GM23338 (cell line): ENCODE data around the gene FHDC1.

Experiments
- CREB1 ChIP-seq: fragments of 250-450 bp; sonication (Bioruptor Pico); IDR thresholded peaks from 2 replicates; pipeline ENCODE4 v1.5.0; 2020; ENCODE audit warnings: low read depth, mild to moderate bottlenecking, moderate library complexity
- CTCF ChIP-seq, 2 experiments: fragments of 200-600 bp in 1 of 2; sonication (generic) in 1 of 2; conservative IDR thresholded peaks; 2 replicates each; pipeline versions ENCODE4 v1.5.1 to v1.6.1; 2016 to 2017; ENCODE audit warnings: antibody characterized with exemption in 2 of 2, low read depth in 2 of 2, mild to moderate bottlenecking in 2 of 2, moderate library complexity in 1 of 2
- ETS1 ChIP-seq: IDR thresholded peaks from 2 replicates; pipeline ENCODE4 v1.6.1; 2016; ENCODE audit warnings: antibody characterized with exemption
- EZH2 ChIP-seq: fragments of 200-600 bp; sonication (generic); IDR thresholded peaks from one replicate; pipeline ENCODE4 v1.8.0; 2017; ENCODE audit warnings: antibody characterized with exemption, mild to moderate bottlenecking, low read depth; ENCODE audit not compliant: unreplicated experiment
- EZH2phosphoT487 ChIP-seq: fragments of 200-600 bp; sonication (generic); IDR thresholded peaks from one replicate; pipeline ENCODE4 v1.8.1; 2018; ENCODE audit warnings: antibody characterized with exemption; ENCODE audit not compliant: unreplicated experiment
- JUNB ChIP-seq: IDR thresholded peaks from one replicate; pipeline ENCODE4 v1.6.1; 2016; ENCODE audit warnings: antibody characterized with exemption; ENCODE audit not compliant: unreplicated experiment
- NANOG ChIP-seq: IDR thresholded peaks from 2 replicates; pipeline ENCODE4 v1.6.1; 2016; ENCODE audit warnings: antibody characterized with exemption, borderline replicate concordance
- POLR2AphosphoS5 ChIP-seq: IDR thresholded peaks from 2 replicates; pipeline ENCODE4 v1.6.1; 2016; ENCODE audit warnings: antibody characterized with exemption, low read depth
- REST ChIP-seq: IDR thresholded peaks from one replicate; pipeline ENCODE4 v1.6.1; 2018; ENCODE audit warnings: antibody characterized with exemption; ENCODE audit not compliant: unreplicated experiment
- STAT1 ChIP-seq: IDR thresholded peaks from one replicate; pipeline ENCODE4 v1.6.1; 2016; ENCODE audit warnings: antibody characterized with exemption; ENCODE audit not compliant: unreplicated experiment
- ZNF331 ChIP-seq: fragments of 250-450 bp; sonication (Bioruptor Pico); IDR thresholded peaks from 2 replicates; pipeline ENCODE4 v1.5.0; 2020; ENCODE audit warnings: low read depth, mild to moderate bottlenecking, moderate library complexity
- ZNF462 ChIP-seq: fragments of 250-450 bp; sonication (Bioruptor Pico); IDR thresholded peaks from 2 replicates; pipeline ENCODE4 v1.5.0; 2020; ENCODE audit warnings: mild to moderate bottlenecking, moderate library complexity

GRCh38 chr4:152983221-152983620, 47.1 kb downstream of the FHDC1 start:
- TF ChIP-seq EZH2phosphoT487 (no peak), CTCF (conservative IDR thresholded peaks at IDR 0.05; ENCODE audit: low read depth in 2 of 2) (no peak), POLR2AphosphoS5 (no peak), EZH2 (no peak), JUNB (no peak), REST (peak; percentile 80), CREB1 (CRISPR knock-in tag) (no peak), ETS1 (no peak), STAT1 (no peak), NANOG (no peak), ZNF462 (CRISPR knock-in tag) (no peak), ZNF331 (no peak)
